ENCODE measurements around the gene EIF4G3.
"Not testable (repeated sequence)": the region's sequence is repeated elsewhere in the genome, so short reads cannot be mapped to it uniquely, and the experiment has no call there.

The EIF4G3 gene

DNA sequence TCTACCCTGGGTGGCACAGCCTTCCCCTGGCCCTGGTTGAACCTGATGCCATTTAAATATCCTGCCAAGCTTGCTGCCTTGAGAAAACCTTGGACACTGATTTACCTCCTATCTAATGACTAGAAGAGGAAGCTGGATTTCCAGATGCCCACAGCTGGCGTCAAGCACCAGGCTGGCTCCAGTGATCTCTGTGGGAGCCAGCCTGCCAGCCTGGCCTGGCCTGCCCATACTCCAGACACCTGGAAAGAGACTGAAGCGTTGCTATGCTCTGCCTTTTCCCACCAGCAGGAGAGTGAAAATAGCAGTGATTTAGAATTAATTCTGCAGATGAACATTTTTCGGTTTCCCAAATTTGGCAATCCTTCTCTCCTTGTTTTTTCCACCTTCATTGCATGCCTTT is 11.5 kb upstream of the EIF4G3 start:
- DNase-seq, result no peak

DNA sequence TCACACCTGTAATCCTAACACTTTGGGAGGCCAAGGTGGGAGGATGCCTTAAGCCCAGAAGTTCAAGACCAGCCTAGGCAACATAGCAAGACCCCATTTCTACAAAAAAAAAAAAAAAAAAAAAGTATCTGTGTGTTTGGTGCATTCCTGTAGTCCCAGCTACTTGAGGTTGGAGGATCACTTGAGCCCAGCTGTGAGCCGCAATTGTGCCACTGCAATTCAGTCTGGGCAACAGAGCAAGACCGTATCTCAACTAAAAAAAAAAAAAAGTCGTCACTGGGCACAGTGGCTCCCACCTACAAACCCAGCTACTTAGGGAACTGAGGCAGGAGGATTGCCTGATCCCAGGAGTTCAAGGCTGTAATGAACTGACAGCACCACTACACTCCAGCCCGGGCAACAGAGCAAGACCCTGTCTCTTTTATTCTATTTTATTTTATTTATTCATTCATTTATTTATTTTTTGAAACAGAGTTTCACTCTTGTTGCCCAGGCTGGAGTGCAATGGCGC is 8.6 kb upstream of the EIF4G3 start:
- no peak for DNase-seq

DNA sequence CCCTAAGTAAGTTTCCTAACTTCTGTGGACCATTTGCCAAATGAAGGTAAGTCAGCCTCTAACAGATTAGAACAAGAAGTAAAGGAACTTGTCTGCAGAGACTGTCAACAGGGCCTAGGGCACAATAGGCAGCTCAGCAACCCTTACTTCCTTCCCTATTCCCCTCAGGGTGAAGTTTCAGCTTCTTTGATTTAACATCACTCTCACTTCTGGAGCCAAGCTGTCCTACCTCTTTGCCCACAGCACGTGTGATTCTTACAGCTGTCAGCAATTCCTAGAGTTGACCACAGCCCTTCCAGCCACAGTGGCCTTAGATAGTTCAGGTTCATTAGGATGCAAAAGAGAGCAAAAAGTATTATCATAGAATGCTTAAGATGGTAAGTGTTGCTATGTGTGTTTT is 7.6 kb upstream of the EIF4G3 start:
- no peak for DNase-seq

DNA sequence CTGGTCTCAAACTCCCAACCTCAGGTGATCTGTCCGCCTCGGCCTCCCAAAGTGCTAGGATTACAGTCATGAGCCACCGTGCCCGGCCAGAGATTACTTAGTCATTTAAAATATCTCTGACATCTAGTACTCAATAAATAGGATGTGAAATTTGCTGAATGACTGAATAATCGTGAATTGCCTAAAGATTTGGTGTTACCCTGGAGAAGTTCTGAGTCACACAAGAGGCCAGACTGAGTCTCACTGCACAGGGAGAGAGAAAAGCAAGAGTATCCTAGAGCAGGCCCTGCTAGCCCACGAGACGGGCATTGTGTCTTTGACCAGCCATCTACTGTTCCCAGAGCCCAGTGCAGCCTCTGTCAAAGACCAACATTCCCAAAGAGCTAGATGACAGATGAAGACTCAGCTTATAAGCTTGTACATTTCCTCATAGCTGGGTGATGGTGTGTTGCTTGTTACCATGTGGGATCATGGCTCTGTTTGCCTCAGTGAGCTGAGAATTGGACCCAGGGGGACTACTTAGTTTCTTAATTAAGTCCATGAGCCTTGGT is 5.6 kb upstream of the EIF4G3 start:
- no peak for DNase-seq

DNA sequence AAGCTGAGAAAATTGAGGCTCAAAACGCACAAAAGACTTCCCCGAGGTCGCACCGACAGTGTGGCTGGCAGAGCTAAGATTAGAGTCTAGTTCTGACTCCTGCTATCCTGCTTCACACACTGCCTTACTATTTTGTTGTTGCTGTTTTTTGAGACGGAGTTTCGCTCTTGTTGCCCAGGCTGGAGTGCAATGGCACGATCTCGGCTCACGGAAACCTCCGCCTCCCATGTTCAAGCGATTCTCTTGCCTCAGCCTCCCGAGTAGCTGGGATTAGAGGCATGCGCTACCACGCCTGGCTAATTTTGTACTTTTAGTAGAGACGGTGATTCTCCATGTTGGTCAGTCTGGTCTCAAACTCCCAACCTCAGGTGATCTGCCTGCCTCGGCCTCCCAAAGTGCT is 1.6 kb upstream of the EIF4G3 start:
- not testable (repeated sequence) for DNase-seq

DNA sequence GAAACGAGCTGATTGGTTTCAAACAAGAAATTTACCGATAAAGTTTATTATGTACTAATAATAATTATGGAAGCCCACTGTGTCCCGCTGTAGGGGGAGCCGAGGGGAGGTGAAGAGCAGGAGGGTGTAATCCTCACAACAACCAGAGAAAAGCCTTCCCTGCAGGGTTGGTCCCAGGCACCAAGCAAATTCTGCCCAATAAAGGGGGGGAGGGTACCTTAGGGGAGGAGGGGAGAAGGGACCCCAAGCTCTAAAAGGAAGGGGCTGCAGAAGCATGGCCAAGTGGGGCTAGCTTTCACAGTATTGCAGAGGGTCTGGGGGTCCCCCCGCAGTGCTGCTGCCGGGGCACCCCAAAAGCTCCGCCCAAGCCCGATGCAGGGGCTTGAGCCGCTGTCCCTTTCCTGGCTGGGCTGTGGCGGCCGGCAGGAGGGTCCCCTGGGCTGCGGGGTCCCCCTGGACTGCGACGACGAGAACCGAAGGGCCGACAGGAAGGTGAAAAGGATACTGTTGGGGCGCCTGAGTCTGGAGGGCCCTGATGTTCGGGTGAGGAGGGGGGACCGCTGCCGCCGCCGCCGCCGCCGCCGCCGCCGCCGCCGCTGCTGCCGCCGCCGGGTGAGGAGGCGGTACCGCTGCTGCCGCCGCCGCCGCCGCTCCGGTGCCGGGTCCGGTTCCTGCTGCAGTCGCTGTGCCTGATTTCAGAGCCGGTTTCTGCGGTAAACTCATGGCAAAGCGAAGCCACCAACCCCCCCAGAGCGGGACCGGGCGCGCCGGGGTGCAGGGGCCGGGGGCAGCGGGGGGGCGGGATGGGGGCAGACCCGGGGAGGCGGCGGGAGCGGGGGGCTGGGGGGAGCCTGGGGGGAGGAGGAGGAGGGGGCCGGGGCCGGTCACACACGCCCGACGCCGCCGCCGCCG is 771 bp downstream of the EIF4G3 start:
- peak; percentile 34 to 56 for DNase-seq

DNA sequence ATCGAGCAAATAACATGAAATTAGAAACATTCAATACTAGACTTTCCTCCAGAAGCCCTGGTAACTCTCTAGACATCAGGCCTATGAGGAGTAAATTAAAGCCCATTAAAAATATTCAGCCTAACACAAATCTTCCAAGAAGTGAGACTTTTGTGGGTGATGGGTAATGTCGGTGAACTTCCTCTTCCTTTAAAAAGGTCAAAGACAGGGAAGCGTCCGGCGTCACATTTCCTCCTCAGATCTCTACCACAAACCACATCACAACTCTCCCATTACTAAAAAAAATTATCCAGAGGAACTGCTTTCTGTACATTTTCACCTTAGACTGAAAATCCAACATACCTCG is 1.4 kb downstream of the EIF4G3 start:
- DNase-seq, result peak; percentile 47 to 60

DNA sequence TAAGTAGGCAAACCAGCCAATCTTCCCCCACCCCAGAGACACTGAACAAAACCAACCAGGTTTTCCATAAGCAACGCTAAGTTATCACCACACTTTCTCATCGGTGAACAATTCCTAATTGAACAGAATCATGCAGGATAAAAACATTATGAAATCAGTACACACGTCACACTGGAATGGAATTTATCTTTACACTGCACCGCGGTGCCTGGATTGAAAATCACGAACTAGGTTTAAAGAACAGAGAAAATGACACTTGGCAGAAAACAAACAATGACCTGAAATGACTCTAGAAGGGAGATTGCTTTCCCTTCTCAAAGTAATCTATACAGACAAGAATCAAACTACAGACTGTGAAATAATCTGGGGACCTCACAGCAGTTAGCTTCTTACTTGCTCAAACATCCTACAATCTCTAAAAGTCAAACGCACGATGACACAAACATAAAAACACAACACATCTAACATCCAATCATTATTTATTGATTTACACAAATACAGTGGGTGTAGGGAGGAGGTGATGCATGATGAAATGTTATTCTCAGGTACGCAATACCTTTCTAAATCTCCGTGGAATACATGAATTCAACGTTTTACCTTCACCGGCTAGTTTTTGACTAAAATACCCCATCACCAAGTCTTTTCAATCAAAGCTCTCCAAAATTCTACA is 1.9 kb downstream of the EIF4G3 start:
- no peak for DNase-seq

DNA sequence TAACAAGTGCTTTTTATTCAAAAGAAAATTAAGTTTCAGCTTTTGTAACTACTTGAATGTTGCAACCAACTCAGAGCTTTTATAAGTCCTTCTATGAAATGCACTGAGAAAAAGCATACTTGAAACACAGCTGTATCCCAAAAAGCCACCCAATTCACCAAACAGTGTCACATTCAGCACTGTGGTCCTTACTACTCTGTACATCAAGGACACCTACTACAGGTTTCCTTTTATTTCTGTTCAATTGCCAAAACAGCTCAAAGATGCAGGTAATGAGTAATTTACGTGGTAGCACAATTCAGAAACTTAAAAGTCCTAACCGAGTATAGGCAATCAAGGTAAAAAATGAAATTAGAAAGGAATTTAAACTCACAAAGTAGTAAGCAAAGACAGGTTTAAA is 2.5 kb downstream of the EIF4G3 start:
- no peak for DNase-seq

DNA sequence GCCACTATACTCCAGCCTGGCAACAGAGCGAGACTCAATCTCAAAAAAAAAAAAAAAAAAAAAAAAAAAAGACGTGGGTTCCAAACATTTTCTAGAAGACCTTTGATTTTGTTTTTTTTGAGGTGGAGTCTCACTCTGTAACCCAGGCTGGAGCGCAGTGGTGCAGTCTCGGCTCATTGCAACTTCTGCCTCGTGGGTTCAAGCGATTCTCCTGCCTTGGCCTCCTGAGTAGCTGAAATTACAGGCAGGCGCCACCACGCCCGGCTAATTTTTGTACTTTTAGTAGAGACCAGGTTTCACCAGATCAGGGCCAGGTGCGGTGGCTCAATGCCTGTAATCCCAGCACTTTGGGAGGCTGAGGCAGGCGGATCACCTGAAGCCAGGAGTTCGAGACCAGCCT is 3.6 kb downstream of the EIF4G3 start:
- not testable (repeated sequence) for DNase-seq

DNA sequence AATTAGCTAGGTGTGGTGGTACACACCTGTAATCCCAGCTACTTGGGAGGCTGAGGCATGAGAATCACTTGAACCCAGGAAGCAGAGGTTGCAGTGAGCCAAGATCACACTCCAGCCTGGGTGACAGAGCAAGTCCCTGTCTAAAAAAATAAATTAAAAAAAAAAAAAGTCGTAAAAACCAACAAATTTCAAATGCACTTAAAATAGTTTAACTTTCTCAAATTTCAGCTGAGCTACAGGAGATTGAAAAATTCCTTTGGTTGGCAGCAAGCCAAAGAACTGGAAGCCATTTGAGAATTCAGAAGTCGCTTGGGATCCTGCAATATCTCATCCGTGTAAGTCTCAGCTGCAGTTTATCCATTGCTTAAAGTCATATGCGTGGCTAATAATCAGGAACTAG is 5.9 kb downstream of the EIF4G3 start:
- DNase-seq, result not testable (repeated sequence)

DNA sequence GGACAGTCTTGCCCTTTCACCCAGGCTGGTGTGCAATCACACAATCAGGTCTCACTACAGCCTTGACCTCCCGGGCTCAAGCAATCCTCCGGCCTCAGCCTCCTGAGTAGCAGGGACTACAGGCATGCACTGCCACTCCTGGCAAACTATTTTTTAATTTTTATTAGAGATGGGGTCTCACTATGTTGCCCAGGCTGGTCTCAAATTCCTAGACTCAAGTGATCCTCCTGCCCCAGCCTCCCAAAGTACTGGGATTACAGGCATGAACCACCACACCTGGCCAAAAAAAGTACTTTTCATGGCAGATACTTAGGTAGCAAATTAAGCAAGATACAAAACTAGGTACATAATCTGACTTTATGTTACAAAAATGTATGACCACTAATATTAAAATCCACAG is 8.3 kb downstream of the EIF4G3 start:
- no peak for DNase-seq

DNA sequence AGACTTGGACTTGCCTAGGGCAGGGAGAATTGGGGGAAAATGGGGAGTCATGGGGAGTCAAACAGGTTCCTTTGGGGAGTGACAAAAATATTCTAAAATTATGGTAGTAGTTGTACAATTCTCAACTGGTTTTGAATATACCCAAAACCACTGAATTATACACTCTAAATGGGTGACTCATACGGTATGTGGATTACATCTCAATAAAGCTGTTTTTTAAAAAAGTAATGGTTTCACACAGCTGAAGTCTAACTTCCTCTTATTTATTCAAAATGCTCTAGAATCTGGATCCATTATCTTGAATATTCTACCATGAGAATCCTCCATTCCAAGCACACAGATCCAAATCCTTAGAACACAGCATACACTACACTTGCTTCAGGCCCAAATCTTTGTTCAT is 11.1 kb downstream of the EIF4G3 start:
- no peak for DNase-seq

DNA sequence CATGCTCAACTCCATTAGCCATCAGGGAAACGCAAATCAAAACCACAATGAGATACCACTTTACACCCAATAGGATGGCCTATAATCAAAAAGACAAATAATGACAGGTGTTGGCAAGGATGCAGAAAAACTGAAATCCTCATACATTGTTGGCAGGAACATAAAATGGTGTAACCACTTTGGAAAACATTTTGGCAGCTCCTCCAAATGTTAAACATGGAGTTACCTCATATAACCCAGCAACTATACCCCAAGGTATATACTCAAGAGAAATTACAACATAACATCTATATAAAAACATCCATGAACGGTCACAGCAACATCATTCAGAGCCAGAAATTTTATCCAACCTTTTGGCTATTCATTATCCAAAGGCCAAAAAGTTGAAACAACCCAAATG is 11.6 kb downstream of the EIF4G3 start:
- DNase-seq, result no peak

DNA sequence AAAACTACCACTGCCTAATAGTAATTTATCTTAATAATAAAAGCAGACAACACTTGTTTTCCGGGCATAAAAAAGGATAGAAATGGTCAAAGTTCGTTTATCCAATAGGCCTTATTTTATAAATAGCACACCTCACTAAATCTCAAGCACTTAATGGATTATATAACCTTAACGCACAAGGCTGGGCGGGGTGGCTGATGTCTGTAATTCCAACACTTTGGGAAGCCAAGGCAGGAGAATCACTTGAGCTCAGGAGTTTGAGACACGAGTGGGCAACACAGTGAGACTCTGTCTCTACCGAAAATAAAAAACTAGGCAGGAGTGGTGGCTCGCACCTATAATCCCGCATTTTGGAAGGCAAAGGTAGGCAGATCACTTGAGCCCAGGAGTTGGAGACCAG is 12.4 kb downstream of the EIF4G3 start:
- no peak for DNase-seq

DNA sequence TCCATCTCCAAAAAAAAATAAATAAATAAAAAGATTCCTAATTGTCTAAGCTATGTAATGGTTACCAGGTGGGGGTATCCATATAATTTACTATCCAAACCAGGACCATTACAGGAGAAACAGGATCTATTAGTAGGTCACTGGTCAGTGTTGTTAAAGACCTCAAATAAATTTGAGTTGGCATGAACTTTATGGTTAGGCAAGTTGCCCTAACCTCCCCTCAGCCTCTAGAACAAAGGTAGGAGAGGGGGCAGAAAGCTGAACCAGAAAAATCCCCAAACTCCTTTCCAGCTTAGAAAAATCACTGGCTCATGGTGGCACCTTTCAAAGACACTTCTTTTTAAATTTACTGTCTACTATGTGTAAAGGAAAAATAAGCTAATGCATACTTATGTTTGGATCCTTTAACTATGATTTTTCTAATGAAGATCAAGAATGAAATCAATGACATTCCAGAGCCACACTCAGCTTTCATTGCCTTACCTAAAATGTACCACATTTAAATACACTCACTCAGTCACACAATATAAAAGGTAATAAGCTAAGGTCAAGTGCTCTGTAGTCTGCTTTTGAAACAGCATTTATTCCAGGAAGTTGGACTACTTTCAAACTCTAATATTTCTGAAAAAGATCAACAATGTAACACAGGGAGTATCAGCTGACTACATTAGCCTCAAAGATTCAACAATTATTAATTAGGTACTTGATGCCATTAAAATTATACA is 13.8 kb downstream of the EIF4G3 start:
- no peak for DNase-seq

DNA sequence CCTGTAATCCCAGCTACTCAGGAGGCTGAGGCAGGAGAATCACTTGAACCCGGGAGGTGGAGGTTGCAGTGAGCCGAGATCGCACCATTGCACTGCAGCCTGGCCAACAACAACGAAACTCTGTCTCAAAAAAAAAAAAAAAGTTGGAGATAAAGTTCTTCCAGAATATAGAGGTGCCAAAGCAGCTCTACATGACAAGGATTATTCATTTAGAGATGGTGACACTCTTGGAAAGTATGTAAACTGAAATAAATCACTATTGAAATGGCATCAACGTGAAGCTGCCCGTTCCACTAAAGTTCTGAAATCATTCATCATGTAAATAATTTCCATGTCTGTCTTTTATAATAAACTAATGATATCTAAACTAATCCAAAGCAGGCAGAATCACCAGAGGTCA is 14.9 kb downstream of the EIF4G3 start:
- DNase-seq, result no peak

DNA sequence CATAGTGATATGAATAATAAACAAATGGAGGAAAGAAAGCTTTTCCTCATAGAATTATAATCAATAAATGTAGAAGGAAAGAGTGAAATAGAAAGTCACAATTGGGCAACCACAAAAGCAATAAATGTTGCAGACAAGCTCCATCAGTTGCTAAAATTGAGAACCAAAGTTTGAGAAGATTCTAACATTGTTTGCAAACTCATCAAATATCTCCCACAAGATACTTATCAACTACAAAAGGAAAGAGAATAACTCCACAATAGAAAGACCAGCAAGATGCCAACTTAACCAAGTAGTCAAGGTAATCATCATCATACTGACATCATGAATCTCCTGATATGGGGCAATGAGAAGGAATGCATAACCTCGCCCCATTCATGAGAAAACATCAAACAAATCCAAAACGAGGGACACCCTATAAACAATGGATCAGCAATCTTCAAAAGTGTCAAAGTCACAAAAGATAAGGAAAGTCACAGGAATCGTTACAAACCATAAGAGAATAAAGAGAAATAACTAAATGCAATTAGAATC is 16.4 kb downstream of the EIF4G3 start:
- DNase-seq, result no peak

DNA sequence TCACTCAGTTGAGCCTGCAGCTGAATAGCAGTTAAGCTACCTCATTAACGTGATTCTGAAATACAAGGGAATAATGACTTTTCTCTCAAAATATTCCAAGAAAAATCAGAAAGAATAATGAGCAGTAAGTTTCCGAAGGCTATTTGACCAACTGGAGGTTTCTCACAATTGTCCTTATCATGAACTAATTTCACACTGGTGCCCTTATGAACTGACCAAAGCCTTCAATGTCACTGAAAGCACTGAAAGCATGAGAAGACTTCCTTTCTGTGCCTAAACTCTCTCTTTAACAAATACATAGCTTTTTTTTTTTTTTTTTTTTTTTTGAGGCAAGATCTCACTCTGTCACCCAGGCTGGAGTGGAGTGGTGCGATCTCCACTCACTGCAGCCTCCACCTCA is 18.8 kb downstream of the EIF4G3 start:
- no peak for DNase-seq

DNA sequence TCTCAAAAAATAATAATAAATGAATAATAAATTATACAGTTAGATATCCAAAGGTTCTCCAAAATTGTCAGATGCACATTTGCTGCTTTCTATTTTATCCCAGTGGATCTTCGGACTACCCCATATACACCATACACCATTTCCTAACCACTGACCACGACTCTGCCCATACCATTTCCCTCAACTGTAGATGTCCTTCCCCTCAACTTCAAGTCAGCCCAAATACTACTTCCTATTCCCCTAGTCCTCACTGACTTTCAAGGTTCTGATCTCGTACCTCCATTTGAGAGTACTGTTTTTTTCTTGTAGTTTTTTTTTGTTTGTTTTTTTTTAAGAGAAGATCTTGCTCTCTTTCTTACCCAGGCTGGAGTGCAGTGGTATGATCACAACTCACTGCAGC is 19.6 kb downstream of the EIF4G3 start:
- DNase-seq, result no peak

DNA sequence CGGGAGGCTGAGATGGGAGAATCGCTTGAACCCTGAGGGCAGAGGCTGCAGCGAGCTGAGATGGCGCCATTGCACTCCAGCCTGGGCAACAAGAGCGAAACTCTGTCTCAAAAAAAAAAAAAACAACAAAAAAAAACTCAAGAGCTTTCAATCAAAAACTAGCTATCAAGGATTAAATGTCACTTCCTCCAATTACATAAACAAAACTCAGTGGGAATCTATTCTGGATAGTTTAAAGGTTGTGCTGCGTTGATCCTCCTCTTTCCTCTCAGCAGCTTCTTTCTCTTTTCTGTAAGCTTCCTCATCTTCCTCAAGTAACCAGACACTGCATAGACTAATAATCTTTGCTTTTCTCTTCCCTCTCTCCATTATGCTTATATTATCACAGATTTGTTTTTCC is 20.7 kb downstream of the EIF4G3 start:
- DNase-seq, result no peak

DNA sequence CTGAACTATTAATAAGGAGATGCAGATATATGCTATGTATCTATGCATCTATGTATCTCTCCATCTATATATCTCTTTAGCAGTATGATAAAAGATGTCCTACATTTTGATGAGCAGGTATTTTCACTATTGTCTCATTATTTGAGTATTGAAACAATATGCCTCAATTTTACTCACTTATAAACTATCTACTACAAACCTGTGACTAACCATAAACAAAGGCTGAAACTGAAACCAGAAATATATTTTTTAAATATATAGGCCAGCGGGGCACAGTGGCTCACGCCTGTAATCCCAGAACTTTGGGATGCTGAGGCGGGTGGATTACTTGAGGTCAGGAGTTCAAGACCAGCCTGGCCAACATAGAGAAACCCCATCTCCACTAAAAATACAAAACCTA is 22.0 kb downstream of the EIF4G3 start:
- no peak for DNase-seq

DNA sequence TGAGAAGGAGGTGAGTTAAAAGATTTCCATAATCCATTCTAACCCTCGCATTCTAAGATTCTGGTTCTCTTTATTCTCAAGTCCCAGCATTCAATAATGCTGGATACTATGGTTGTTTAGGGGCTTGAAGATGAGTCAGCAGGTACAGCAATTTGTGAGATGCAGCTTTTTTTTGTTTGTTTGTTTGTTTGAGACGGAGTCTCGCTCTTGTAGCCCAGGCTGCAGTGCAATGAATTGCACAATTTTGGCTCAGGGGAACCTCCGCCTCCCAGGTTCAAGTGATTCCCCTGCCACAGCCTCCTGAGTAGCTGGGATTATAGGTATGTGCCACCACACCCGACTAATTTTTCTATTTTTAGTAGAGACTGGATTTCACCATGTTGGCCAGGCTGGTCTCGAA is 23.3 kb downstream of the EIF4G3 start:
- DNase-seq, result no peak
